Breast epithelium (tissue), 4 donors: ENCODE results near the gene MAP3K19. TPM values are rescaled to one million over a fixed set of nuclear protein-coding genes. Genes with fewer than 3 reads are reported as not detected.

Experiments
- DNase-seq, 2 donors: peaks; one replicate each; pipeline ENCODE4 v3.0.0-alpha.2; 2019; ENCODE audit warnings: low spot score in 2 of 2
- H3K27ac ChIP-seq, 2 donors: fragments of 200-600 bp; sonication (generic) in 1 of 2; one replicate each; pipeline ENCODE4 v1.5.1; 2016 to 2019; ENCODE audit warnings: mild to moderate bottlenecking in 1 of 2
- H3K27me3 ChIP-seq, 2 donors: fragments of 200-600 bp; sonication (generic) in 1 of 2; one replicate each; pipeline versions ENCODE4 v1.5.1 to v1.6.0; 2017 to 2019; ENCODE audit warnings: control low read depth in 1 of 2, mild to moderate bottlenecking in 1 of 2
- H3K36me3 ChIP-seq: fragments of 200-600 bp; one replicate; pipeline ENCODE4 v1.5.1; 2019
- H3K4me1 ChIP-seq, 2 donors: fragments of 200-600 bp; sonication (generic); one replicate each; pipeline ENCODE4 v1.5.1; 2016 to 2019; ENCODE audit warnings: control low read depth in 1 of 2
- H3K4me3 ChIP-seq, 3 donors: fragments of 200-600 bp; sonication (generic); 1 replicate in 2 of 3; 2 replicates in 1 of 3; pipeline ENCODE4 v1.5.1; 2016 to 2019; ENCODE audit warnings: mild to moderate bottlenecking in 3 of 3, moderate library complexity in 2 of 3
- H3K9me3 ChIP-seq, 2 donors: fragments of 200-600 bp; sonication (generic) in 1 of 2; one replicate each; pipeline ENCODE4 v1.5.1; 2016 to 2019; ENCODE audit warnings: control low read depth in 1 of 2
- POLR2A ChIP-seq: fragments of 450-650 bp; IDR thresholded peaks from one replicate; pipeline ENCODE4 v1.6.1; 2016; ENCODE audit warnings: antibody characterized with exemption, mild to moderate bottlenecking, moderate library complexity
- POLR2AphosphoS5 ChIP-seq, 3 donors: sonication (generic); formaldehyde crosslinking; IDR thresholded peaks; one replicate each; pipeline ENCODE4 v1.6.1; 2017; ENCODE audit warnings: antibody characterized with exemption in 3 of 3
- intact Hi-C: fragments of 100-400 bp; cut with DNase I; formaldehyde crosslinking; loops from one replicate; pipeline ENCODE4 v1.15.1; 2023; ENCODE audit warnings: low total_unique reads
- total RNA-seq, 3 donors: library from RNA; depleted of rRNA; stranded (reverse); fragments of >200 nt; gene quantifications; one replicate each; pipeline ENCODE4 v1.1.0, GENCODE V29; 2016
- TF ChIP-seq, protein P1 (sequence below), 3 donors: fragments of 450-650 bp; IDR thresholded peaks; one replicate each; pipeline ENCODE4 v1.5.1; 2016 to 2017; ENCODE audit warnings: antibody characterized with exemption in 3 of 3, mild to moderate bottlenecking in 3 of 3, moderate library complexity in 3 of 3

MAP3K19 gene
- total RNA-seq, result not detected

GRCh38 chr2:135047300-135047699, at the start of gene MAP3K19:
TSS of gene MAP3K19 (minus strand) at chr2:135047447. CDS start at chr2:135024647, 22,800 bp downstream.
- no peaks in the 10 kb centered on the region for H3K9me3 ChIP-seq
- H3K4me1 ChIP-seq, result no peaks in the 10 kb centered on the region
- intact Hi-C loops, result no loop called here
- H3K36me3 ChIP-seq, result no peaks in the 10 kb centered on the region
- no peak within 1 kb of the TSS for H3K27ac ChIP-seq
- TF ChIP-seq POLR2A, result no peak
- TF ChIP-seq POLR2AphosphoS5 (IDR thresholded peaks at IDR 0.05), result no peak
- TF ChIP-seq, protein P1, sequence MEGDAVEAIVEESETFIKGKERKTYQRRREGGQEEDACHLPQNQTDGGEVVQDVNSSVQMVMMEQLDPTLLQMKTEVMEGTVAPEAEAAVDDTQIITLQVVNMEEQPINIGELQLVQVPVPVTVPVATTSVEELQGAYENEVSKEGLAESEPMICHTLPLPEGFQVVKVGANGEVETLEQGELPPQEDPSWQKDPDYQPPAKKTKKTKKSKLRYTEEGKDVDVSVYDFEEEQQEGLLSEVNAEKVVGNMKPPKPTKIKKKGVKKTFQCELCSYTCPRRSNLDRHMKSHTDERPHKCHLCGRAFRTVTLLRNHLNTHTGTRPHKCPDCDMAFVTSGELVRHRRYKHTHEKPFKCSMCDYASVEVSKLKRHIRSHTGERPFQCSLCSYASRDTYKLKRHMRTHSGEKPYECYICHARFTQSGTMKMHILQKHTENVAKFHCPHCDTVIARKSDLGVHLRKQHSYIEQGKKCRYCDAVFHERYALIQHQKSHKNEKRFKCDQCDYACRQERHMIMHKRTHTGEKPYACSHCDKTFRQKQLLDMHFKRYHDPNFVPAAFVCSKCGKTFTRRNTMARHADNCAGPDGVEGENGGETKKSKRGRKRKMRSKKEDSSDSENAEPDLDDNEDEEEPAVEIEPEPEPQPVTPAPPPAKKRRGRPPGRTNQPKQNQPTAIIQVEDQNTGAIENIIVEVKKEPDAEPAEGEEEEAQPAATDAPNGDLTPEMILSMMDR (IDR thresholded peaks at IDR 0.05), result no peak
- DNase-seq, result no peak
- H3K4me3 ChIP-seq, result no peak within 1 kb of the TSS
- no peaks in the 10 kb centered on the region for H3K27me3 ChIP-seq

- no peaks in the 10 kb centered on the region for H3K27me3 ChIP-seq
- H3K36me3 ChIP-seq, result peaks cover 4% of the 10 kb centered on the region
- no peak for DNase-seq
- H3K27ac ChIP-seq, result no peak overlapping the region
- H3K4me3 ChIP-seq, result no peak overlapping the region
- TF ChIP-seq POLR2AphosphoS5 (IDR thresholded peaks at IDR 0.05) (no peak), POLR2A (no peak)
- TF ChIP-seq, protein P1 (IDR thresholded peaks at IDR 0.05), result no peak
- no peaks in the 10 kb centered on the region for H3K4me1 ChIP-seq
- no peaks in the 10 kb centered on the region for H3K9me3 ChIP-seq
- intact Hi-C loops, result no loop called here
Measured at GRCh38 chr2:135096665-135097446, 49.6 kb upstream of the MAP3K19 start.

GRCh38 chr2:135095591-135095990, 48.3 kb upstream of the MAP3K19 start:
- H3K9me3 ChIP-seq, result no peaks in the 10 kb centered on the region
- DNase-seq, result no peak
- TF ChIP-seq, protein P1 (IDR thresholded peaks at IDR 0.05), result no peak
- TF ChIP-seq POLR2AphosphoS5 (IDR thresholded peaks at IDR 0.05) (no peak), POLR2A (no peak)
- H3K27me3 ChIP-seq, result no peaks in the 10 kb centered on the region
- H3K27ac ChIP-seq, result no peak overlapping the region
- no peak overlapping the region for H3K4me3 ChIP-seq
- H3K36me3 ChIP-seq, result peaks cover 4% of the 10 kb centered on the region
- no peaks in the 10 kb centered on the region for H3K4me1 ChIP-seq
- intact Hi-C loops, result no loop called here

DNA sequence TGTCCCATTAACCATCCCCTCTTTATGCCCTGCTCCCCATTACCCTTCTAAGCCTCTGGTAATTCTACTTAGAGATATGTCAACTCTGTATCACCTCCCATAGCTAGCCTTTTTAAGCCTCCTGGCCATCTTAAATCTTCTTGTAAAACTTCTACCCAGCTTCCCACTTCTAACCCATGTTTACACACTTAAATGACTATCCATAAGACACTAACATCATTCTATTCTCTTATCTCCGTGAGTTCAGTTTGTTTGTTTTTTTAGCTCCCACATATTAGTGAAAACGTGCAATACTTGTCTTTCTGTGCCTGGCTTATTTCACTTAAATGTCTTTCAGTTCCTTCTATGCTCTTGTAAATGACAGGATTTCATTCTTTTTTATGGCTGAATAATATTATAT, 47.3 kb upstream of the MAP3K19 start:
- no peak for DNase-seq
- no peaks in the 10 kb centered on the region for H3K27me3 ChIP-seq
- no peak overlapping the region for H3K27ac ChIP-seq
- H3K4me3 ChIP-seq, result no peak overlapping the region
- H3K9me3 ChIP-seq, result peaks cover 0 to 1% of the 10 kb centered on the region in 2 donors
- peaks cover 4% of the 10 kb centered on the region for H3K36me3 ChIP-seq
- intact Hi-C loops, result no loop called here
- no peaks in the 10 kb centered on the region for H3K4me1 ChIP-seq
- TF ChIP-seq POLR2AphosphoS5 (IDR thresholded peaks at IDR 0.05) (no peak), POLR2A (no peak)
- TF ChIP-seq, protein P1 (IDR thresholded peaks at IDR 0.05), result no peak

DNA sequence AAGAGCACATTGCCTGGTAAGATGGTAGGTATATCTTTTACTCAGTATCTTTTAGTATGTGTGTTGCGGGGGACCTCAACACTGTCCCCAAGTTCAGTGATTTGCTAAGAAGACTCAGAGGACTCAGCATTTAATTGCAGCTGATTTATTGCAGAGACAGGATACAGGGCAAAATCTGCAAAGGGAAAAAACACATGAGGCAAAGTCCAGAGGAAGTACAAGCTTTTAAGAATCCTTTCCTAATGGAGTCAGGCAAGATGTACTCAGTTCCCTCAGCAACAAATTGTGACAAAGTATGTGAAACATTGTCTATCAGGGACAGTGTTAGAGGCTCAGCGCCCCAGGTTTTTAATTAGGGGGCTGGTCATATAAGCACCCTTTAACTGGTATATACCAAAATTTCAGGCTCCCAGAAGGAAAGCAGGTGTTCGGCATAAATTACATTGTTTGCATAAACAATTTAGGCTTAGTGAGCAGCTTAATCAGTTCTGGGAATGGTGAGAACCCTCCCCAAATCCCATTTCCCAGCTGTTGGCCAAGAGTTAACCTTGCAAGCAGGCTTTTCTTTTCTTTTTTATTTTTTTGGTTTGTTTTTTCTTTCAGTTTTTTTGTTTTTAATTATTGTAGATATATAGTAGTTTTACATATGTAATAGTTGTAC, 46.6 kb upstream of the MAP3K19 start:
- H3K27ac ChIP-seq, result no peak overlapping the region
- no peaks in the 10 kb centered on the region for H3K4me1 ChIP-seq
- intact Hi-C loops, result no loop called here
- no peak overlapping the region for H3K4me3 ChIP-seq
- H3K36me3 ChIP-seq, result peaks cover 4% of the 10 kb centered on the region
- DNase-seq, result no peak
- peaks cover 0 to 8% of the 10 kb centered on the region in 2 donors for H3K9me3 ChIP-seq
- H3K27me3 ChIP-seq, result no peaks in the 10 kb centered on the region
- TF ChIP-seq POLR2A, result no peak
- TF ChIP-seq, protein P1 (IDR thresholded peaks at IDR 0.05), result no peak
- no peak for TF ChIP-seq POLR2AphosphoS5 (IDR thresholded peaks at IDR 0.05)
